Coronary artery (tissue), 2 donors: Measurements from ENCODE around the gene C1QL4.

Experiments used
- DNase-seq: peaks from one replicate; pipeline ENCODE4 v3.0.0-alpha.2; 2017; ENCODE audit warnings: low spot score
- H3K27ac ChIP-seq, 2 donors: fragments of 200-600 bp; sonication (generic); one replicate each; pipeline ENCODE4 v1.5.1; 2016 to 2019
- H3K4me3 ChIP-seq: fragments of 200-600 bp; sonication (generic); 2 replicates; pipeline ENCODE4 v1.5.1; 2016; ENCODE audit warnings: mild to moderate bottlenecking, moderate library complexity
- TF ChIP-seq, protein P1 (sequence below): fragments of 200-600 bp; sonication (generic); IDR thresholded peaks from one replicate; pipeline ENCODE4 v1.5.1; 2019; ENCODE audit warnings: antibody characterized with exemption

Gene C1QL4

DNA sequence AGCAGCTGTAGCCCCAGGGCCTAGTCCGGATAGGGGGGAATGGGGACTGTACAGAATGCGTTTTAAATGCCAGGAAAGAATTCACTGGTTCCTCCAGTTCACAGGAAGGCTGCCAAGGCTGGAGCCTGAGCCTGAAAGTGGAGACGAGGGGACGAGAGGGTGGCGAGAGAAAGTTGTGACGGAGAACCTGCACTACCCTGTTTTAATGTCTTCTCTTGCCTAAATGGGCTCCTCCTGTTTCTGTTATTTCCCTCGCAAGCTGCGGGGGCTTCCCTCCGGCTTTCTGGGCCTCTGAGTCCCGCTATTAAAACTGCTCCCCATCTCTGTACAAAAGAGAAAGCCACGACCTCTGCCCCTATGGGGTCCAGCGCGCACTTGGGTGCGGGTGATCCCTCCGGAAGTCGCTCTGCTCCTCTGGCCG lies 4.5 kb downstream of the C1QL4 start:
- no peak overlapping the region for H3K4me3 ChIP-seq
- H3K27ac ChIP-seq = no peak overlapping the region
- peak; percentile 22 for DNase-seq
- TF ChIP-seq, protein P1, sequence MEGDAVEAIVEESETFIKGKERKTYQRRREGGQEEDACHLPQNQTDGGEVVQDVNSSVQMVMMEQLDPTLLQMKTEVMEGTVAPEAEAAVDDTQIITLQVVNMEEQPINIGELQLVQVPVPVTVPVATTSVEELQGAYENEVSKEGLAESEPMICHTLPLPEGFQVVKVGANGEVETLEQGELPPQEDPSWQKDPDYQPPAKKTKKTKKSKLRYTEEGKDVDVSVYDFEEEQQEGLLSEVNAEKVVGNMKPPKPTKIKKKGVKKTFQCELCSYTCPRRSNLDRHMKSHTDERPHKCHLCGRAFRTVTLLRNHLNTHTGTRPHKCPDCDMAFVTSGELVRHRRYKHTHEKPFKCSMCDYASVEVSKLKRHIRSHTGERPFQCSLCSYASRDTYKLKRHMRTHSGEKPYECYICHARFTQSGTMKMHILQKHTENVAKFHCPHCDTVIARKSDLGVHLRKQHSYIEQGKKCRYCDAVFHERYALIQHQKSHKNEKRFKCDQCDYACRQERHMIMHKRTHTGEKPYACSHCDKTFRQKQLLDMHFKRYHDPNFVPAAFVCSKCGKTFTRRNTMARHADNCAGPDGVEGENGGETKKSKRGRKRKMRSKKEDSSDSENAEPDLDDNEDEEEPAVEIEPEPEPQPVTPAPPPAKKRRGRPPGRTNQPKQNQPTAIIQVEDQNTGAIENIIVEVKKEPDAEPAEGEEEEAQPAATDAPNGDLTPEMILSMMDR = no peak

DNA sequence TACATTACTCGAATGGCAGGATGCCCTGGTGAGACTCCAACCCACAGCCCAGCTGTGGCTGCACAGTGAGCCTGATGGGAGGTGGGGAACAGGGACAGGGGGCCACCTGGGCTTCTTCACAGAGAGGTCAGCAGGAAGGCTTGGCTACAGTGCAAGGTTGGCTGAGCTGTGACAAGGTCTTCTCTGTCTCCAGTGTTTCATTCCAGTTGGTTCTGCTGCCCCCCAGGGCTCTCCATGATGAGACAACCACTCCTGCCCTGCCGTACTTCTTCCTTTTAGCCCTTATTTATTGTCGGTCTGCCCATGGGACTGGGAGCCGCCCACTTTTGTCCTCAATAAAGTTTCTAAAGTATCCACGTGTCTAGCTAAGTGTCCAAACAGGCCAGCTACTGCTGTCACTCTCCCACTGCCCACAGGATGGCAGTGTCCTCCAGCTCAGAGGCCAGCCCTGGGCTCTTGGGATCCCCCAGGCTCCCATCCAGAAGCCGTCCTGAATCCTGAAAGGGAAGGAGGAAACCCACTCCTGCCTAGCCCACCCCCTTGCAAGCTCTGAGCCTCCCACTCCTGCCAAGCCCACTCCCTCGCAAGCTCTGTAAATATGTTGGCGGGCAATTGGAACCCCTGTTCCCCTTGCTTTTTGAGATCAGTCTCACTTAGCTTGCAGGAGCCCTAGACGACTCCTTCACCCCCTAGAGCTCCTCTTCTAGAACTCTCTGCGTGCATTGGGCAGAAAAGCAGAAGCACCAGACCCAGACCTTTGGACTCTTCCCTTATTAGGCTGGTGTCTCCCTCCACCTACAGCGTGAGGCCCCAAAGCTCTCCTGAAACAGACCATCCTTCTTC lies 5.4 kb downstream of the C1QL4 start:
- DNase-seq = peak; percentile 76
- Histone ChIP-seq H3K27ac (no peak overlapping the region), H3K4me3 (no peak overlapping the region)
- TF ChIP-seq, protein P1 = peak; percentile 61

DNA sequence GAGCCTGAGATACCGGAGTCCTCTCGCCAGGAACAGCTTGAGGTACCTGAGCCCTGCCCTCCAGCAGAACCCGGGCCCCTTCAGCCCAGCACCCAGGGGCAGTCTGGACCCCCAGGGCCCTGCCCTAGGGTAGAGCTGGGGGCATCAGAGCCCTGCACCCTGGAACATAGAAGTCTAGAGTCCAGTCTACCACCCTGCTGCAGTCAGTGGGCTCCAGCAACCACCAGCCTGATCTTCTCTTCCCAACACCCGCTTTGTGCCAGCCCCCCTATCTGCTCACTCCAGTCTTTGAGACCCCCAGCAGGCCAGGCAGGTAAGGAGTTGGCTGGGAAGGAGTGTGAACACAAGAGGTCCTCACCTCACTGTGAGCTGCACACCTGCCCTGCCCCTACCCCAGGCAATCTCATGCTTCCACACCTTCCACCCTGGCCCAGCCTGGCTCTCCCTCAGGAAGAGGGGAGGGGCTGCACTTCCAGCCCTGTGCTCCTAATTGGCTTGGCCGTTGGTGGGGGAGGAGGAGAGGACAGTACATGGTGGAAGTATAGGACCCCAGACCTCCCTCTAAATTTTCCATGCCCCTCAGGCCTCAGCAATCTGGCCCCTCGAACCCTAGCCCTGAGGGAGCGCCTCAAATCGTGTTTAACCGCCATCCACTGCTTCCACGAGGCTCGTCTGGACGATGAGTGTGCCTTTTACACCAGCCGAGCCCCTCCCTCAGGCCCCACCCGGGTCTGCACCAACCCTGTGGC lies 6.2 kb downstream of the C1QL4 start:
- no peak overlapping the region for H3K27ac ChIP-seq
- no peak for DNase-seq
- TF ChIP-seq, protein P1 = no peak

DNA sequence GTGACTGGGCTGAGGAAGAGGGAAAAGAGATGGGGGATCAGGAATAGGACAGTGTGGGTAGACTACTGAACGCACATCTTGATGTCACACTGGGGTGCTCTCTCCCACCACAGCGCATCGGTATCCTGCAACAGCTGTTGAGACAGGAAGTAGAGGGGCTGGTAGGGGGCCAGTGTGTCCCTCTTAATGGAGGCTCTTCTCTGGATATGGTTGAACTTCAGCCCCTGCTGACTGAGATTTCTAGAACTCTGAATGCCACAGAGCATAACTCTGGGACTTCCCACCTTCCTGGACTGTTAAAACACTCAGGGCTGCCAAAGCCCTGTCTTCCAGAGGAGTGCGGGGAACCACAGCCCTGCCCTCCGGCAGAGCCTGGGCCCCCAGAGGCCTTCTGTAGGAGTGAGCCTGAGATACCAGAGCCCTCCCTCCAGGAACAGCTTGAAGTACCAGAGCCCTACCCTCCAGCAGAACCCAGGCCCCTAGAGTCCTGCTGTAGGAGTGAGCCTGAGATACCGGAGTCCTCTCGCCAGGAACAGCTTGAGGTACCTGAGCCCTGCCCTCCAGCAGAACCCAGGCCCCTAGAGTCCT lies 6.9 kb downstream of the C1QL4 start:
- no peak for DNase-seq
- Histone ChIP-seq H3K27ac (no peak overlapping the region), H3K4me3 (no peak overlapping the region)
- TF ChIP-seq, protein P1 = no peak

More for the DNA sequence above, 6.2 kb downstream of the C1QL4 start:
- H3K4me3 ChIP-seq = no peak overlapping the region

DNA sequence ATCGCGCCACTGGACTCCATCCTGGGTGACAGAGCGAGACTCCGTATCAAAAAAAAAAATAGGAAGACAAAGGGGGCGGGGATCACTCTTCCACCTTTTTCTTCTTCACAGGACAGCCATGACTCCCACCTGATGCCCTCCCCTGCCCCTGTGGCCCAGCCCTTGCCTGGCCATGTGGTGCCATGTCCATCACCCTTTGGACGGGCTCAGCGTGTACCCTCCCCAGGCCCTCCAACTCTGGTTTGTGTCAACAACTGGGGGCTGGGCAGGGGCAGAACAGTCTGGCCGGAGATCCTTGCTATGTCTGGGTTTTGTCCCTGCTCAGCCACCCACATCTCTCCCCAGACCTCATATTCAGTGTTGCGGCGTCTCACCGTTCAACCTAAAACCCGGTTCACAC lies 8.2 kb downstream of the C1QL4 start:
- no peak overlapping the region for H3K4me3 ChIP-seq
- TF ChIP-seq, protein P1 = no peak

DNA sequence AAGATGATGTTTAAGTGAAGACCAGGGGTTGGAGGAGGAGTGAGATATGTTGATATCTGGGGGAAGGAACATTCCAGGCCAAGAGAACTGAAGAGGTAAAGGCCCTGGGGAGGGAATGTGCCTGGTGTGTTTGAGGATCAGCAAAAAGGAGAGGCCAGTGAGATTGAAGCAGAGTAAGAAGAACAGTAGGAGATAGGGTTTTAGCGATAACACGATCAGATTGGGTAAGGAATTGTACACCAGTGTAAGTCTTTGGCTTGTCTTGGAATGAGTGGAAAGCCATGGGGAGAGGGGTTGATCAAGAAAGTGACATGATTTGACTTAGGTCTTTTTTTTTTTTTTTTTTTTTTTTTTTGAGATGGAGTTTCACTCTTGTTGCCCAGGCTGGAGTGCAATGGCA lies 9.1 kb downstream of the C1QL4 start:
- TF ChIP-seq, protein P1 = no peak
- Histone ChIP-seq H3K27ac (no peak overlapping the region), H3K4me3 (no peak overlapping the region)
- no peak for DNase-seq

More for the DNA sequence above, 8.2 kb downstream of the C1QL4 start:
- DNase-seq = no peak
- no peak overlapping the region for H3K27ac ChIP-seq
